Neural cell (in vitro differentiated cells): ENCODE data around the gene ARMC9. TPM values are rescaled to one million over a fixed set of nuclear protein-coding genes. Genes with fewer than 3 reads are reported as not detected.

Experiments used
- H2AFZ ChIP-seq: fragments of 200-600, 300-800 bp; sonication (generic), shearing (Covaris generic); 2 replicates; pipeline ENCODE4 v1.6.0; 2014; ENCODE audit warnings: low read depth, mild to moderate bottlenecking, antibody characterized with exemption, low read length, moderate library complexity
- H3F3A ChIP-seq: fragments of 200-600 bp; shearing (Covaris generic); 2 replicates; pipeline ENCODE4 v1.6.1; 2016; ENCODE audit warnings: mild to moderate bottlenecking, moderate library complexity, mixed read lengths, antibody characterized with exemption, low read length; ENCODE audit not compliant: insufficient read depth, poor library complexity, severe bottlenecking
- H3K27ac ChIP-seq: fragments of 200-600, 300-800 bp; sonication (generic), shearing (Covaris generic); 2 replicates; pipeline ENCODE4 v1.5.1; 2014; ENCODE audit warnings: mild to moderate bottlenecking, low read length, moderate library complexity
- H3K27me3 ChIP-seq: fragments of 300-800, 200-600 bp; sonication (generic), shearing (Covaris generic); 2 replicates; pipeline ENCODE4 v1.6.0; 2014; ENCODE audit warnings: mild to moderate bottlenecking, low read depth, low read length, moderate library complexity; ENCODE audit not compliant: insufficient read depth
- H3K36me3 ChIP-seq: fragments of 300-800, 200-600 bp; sonication (generic), shearing (Covaris generic); 2 replicates; pipeline ENCODE4 v1.5.1; 2014; ENCODE audit warnings: mild to moderate bottlenecking, antibody characterized with exemption, low read length, moderate library complexity; ENCODE audit not compliant: insufficient read depth
- H3K4me2 ChIP-seq: fragments of 300-800, 200-600 bp; sonication (generic), shearing (Covaris generic); 2 replicates; pipeline ENCODE4 v1.6.0; 2014; ENCODE audit warnings: mild to moderate bottlenecking, low read length
- H3K4me3 ChIP-seq: fragments of 300-800, 200-600 bp; sonication (generic), shearing (Covaris generic); 2 replicates; pipeline ENCODE4 v1.5.1; 2014; ENCODE audit warnings: mild to moderate bottlenecking, low read length, moderate library complexity
- H3K79me2 ChIP-seq: fragments of 200-600 bp; shearing (Covaris generic); replicated peaks from 2 replicates; pipeline ENCODE4 v1.6.0; 2014; ENCODE audit warnings: mild to moderate bottlenecking, low read length, moderate library complexity; ENCODE audit not compliant: insufficient read depth
- H3K9ac ChIP-seq: fragments of 300-800, 200-600 bp; sonication (generic), shearing (Covaris generic); 2 replicates; pipeline ENCODE4 v1.6.1; 2016; ENCODE audit warnings: mild to moderate bottlenecking, low read length, mixed read lengths
- H3K9me2 ChIP-seq: fragments of 200-600 bp; shearing (Covaris generic); 2 replicates; pipeline ENCODE4 v1.6.1; 2016; ENCODE audit warnings: mild to moderate bottlenecking, low read length, mixed read lengths; ENCODE audit not compliant: insufficient read depth
- H3K9me3 ChIP-seq: fragments of 200-600, 300-800 bp; sonication (generic), shearing (Covaris generic); 2 replicates; pipeline ENCODE4 v1.6.1; 2016; ENCODE audit warnings: mild to moderate bottlenecking, mixed run types, low read length, moderate library complexity, mixed read lengths
- H4K20me1 ChIP-seq: fragments of 200-600 bp; shearing (Covaris generic); 2 replicates; pipeline ENCODE4 v1.6.1; 2016; ENCODE audit warnings: mild to moderate bottlenecking, mixed run types; ENCODE audit not compliant: insufficient read depth
- CTCF ChIP-seq: fragments of 450-650 bp; IDR thresholded peaks from 2 replicates; pipeline ENCODE4 v1.5.1; 2014; ENCODE audit warnings: antibody characterized with exemption, mild to moderate bottlenecking, moderate library complexity; ENCODE audit not compliant: poor library complexity, severe bottlenecking
- EP300 ChIP-seq: fragments of 450-650 bp; conservative IDR thresholded peaks from 2 replicates; pipeline ENCODE4 v1.6.1; 2014; ENCODE audit warnings: antibody characterized with exemption, mild to moderate bottlenecking, moderate library complexity; ENCODE audit not compliant: poor library complexity, severe bottlenecking
- EZH2 ChIP-seq: fragments of 200-600, 300-800 bp; shearing (Covaris generic), sonication (generic); IDR thresholded peaks from 2 replicates; pipeline ENCODE4 v1.6.1; 2014; ENCODE audit warnings: antibody characterized with exemption, low read length, borderline replicate concordance, mild to moderate bottlenecking; ENCODE audit not compliant: insufficient read depth, poor library complexity, severe bottlenecking
- MXI1 ChIP-seq: fragments of 450-650 bp; conservative IDR thresholded peaks from 2 replicates; pipeline ENCODE4 v1.6.1; 2014; ENCODE audit warnings: antibody characterized with exemption, mild to moderate bottlenecking; ENCODE audit not compliant: poor library complexity, severe bottlenecking
- POLR2AphosphoS5 ChIP-seq: IDR thresholded peaks from 2 replicates; pipeline ENCODE4 v1.6.1; 2012
- RAD21 ChIP-seq: fragments of 450-650 bp; conservative IDR thresholded peaks from 2 replicates; pipeline ENCODE4 v1.6.1; 2014; ENCODE audit warnings: antibody characterized with exemption, mild to moderate bottlenecking, moderate library complexity
- SMC3 ChIP-seq: fragments of 450-650 bp; conservative IDR thresholded peaks from 2 replicates; pipeline ENCODE4 v1.6.1; 2014; ENCODE audit warnings: antibody characterized with exemption, mild to moderate bottlenecking, moderate library complexity; ENCODE audit not compliant: poor library complexity
- TAF1 ChIP-seq: IDR thresholded peaks from 2 replicates; pipeline ENCODE4 v1.6.1; 2012; ENCODE audit warnings: low read depth
- polyA plus RNA-seq: library from polyadenylated mRNA; depleted of rRNA; stranded (reverse); fragments of >200 nt; gene quantifications from 2 replicates; pipeline ENCODE4 v1.2.3, GENCODE V29; 2014
- TF ChIP-seq, protein P1 (sequence below): IDR thresholded peaks from 2 replicates; pipeline ENCODE4 v1.6.1; 2012; ENCODE audit warnings: borderline replicate concordance

ARMC9 gene
- polyA plus RNA-seq, 1 donor from 2014 or later, result 13.9 TPM

GRCh38 chr2:231347081-231347480 is 148.7 kb downstream of the ARMC9 start:
- Histone ChIP-seq H3K4me2 (no peak overlapping the region), H3K27ac (no peak overlapping the region), H3K79me2 (no peaks in the 10 kb centered on the region), H3F3A (no peaks in the 10 kb centered on the region), H3K9me2 (no peaks in the 10 kb centered on the region), H2AFZ (no peak overlapping the region), H4K20me1 (no peaks in the 10 kb centered on the region), H3K9ac (no peak overlapping the region), H3K9me3 (no peaks in the 10 kb centered on the region), H3K4me3 (no peak overlapping the region), H3K36me3 (no peaks in the 10 kb centered on the region), H3K27me3 (no peaks in the 10 kb centered on the region)
- TF ChIP-seq EP300, result no peak

- no peaks in the 10 kb centered on the region for H3K9me2 ChIP-seq
- no peak overlapping the region for H3K4me2 ChIP-seq
- TF ChIP-seq POLR2AphosphoS5 (no peak), SMC3 (no peak), MXI1 (no peak), RAD21 (no peak), TAF1 (no peak), EP300 (no peak), CTCF (no peak), EZH2 (no peak)
- TF ChIP-seq, protein P1, sequence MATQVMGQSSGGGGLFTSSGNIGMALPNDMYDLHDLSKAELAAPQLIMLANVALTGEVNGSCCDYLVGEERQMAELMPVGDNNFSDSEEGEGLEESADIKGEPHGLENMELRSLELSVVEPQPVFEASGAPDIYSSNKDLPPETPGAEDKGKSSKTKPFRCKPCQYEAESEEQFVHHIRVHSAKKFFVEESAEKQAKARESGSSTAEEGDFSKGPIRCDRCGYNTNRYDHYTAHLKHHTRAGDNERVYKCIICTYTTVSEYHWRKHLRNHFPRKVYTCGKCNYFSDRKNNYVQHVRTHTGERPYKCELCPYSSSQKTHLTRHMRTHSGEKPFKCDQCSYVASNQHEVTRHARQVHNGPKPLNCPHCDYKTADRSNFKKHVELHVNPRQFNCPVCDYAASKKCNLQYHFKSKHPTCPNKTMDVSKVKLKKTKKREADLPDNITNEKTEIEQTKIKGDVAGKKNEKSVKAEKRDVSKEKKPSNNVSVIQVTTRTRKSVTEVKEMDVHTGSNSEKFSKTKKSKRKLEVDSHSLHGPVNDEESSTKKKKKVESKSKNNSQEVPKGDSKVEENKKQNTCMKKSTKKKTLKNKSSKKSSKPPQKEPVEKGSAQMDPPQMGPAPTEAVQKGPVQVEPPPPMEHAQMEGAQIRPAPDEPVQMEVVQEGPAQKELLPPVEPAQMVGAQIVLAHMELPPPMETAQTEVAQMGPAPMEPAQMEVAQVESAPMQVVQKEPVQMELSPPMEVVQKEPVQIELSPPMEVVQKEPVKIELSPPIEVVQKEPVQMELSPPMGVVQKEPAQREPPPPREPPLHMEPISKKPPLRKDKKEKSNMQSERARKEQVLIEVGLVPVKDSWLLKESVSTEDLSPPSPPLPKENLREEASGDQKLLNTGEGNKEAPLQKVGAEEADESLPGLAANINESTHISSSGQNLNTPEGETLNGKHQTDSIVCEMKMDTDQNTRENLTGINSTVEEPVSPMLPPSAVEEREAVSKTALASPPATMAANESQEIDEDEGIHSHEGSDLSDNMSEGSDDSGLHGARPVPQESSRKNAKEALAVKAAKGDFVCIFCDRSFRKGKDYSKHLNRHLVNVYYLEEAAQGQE, result no peak
- no peak overlapping the region for H2AFZ ChIP-seq
- H3K9ac ChIP-seq, result no peak overlapping the region
- no peaks in the 10 kb centered on the region for H3F3A ChIP-seq
- no peak overlapping the region for H3K27ac ChIP-seq
- no peaks in the 10 kb centered on the region for H3K36me3 ChIP-seq
- no peaks in the 10 kb centered on the region for H4K20me1 ChIP-seq
- no peaks in the 10 kb centered on the region for H3K27me3 ChIP-seq
- no peak overlapping the region for H3K4me3 ChIP-seq
- H3K9me3 ChIP-seq, result no peaks in the 10 kb centered on the region
- H3K79me2 ChIP-seq, result no peaks in the 10 kb centered on the region
Measured at GRCh38 chr2:231347638-231348037, 149.2 kb downstream of the ARMC9 start.

GRCh38 chr2:231348173-231348572 is 149.7 kb downstream of the ARMC9 start:
- Histone ChIP-seq H3K4me2 (no peak overlapping the region), H3F3A (no peaks in the 10 kb centered on the region), H3K9me2 (no peaks in the 10 kb centered on the region), H3K36me3 (no peaks in the 10 kb centered on the region), H3K4me3 (no peak overlapping the region), H3K79me2 (no peaks in the 10 kb centered on the region), H2AFZ (no peak overlapping the region), H3K9ac (no peak overlapping the region), H3K9me3 (no peaks in the 10 kb centered on the region), H3K27me3 (no peaks in the 10 kb centered on the region), H4K20me1 (no peaks in the 10 kb centered on the region), H3K27ac (no peak overlapping the region)
- TF ChIP-seq EP300 (no peak), RAD21 (no peak), MXI1 (no peak), TAF1 (no peak), CTCF (no peak), SMC3 (no peak), POLR2AphosphoS5 (no peak), EZH2 (no peak)
- TF ChIP-seq, protein P1, result no peak
